Subcutaneous adipose tissue (tissue), 4 donors: ENCODE results near the gene HIVEP3. TPM values are rescaled to one million over a fixed set of nuclear protein-coding genes. Genes with fewer than 3 reads are reported as not detected.

Experiments
- CTCF ChIP-seq: fragments of 450-650 bp; IDR thresholded peaks from one replicate; pipeline ENCODE4 v1.5.1; 2016; ENCODE audit warnings: low read depth, mild to moderate bottlenecking, control low read depth, antibody characterized with exemption, moderate library complexity
- total RNA-seq, 4 donors: library from RNA; depleted of rRNA; stranded (reverse); fragments of >200 nt; gene quantifications; one replicate each; pipeline ENCODE4 v1.1.0, GENCODE V29; 2016

The HIVEP3 gene
- total RNA-seq, 4 donors from 2014 or later = 2.4 to 9.6 (median 5.0) TPM

- TF ChIP-seq CTCF = no peak
These were observed 99.7 kb downstream of the HIVEP3 start for GRCh38 chr1:41819069-41819468.

- no peak for TF ChIP-seq CTCF
These were observed 102.7 kb downstream of the HIVEP3 start for GRCh38 chr1:41816061-41816460.

- TF ChIP-seq CTCF = no peak
These were observed 104.7 kb downstream of the HIVEP3 start for GRCh38 chr1:41813755-41814745.

GRCh38 chr1:41813226-41813625, 105.5 kb downstream of the HIVEP3 start:
- no peak for TF ChIP-seq CTCF

GRCh38 chr1:41812453-41812852, 106.3 kb downstream of the HIVEP3 start:
- TF ChIP-seq CTCF = no peak

GRCh38 chr1:41812051-41812450, 106.7 kb downstream of the HIVEP3 start:
- TF ChIP-seq CTCF = no peak

GRCh38 chr1:41811051-41811795, 107.5 kb downstream of the HIVEP3 start:
- no peak for TF ChIP-seq CTCF
